ENCODE data around the gene PTPRM.

The PTPRM gene

GRCh38 chr18:7770908-7771307 is 203.8 kb downstream of the PTPRM start:
- Histone ChIP-seq H3K36me3 (ENCODE audit: control insufficient read depth, insufficient read depth, low read length) (no peaks in the 10 kb centered on the region), H3K4me1 (ENCODE audit: control insufficient read depth, insufficient read depth, low read length, poor library complexity, severe bottlenecking) (peaks cover 4% of the 10 kb centered on the region), H3K4me3 (ENCODE audit: extremely low read depth, insufficient read depth, low read length, poor library complexity, severe bottlenecking) (no peak overlapping the region), H3K27ac (ENCODE audit: low read depth, low read length, severe bottlenecking) (no peak overlapping the region), H3K9me3 (ENCODE audit: control insufficient read depth, low read length) (no peaks in the 10 kb centered on the region)
- 100% methylated on average over 1 to 2 of the region's 4 CpGs for WGBS, 2 experiments (ENCODE audit: insufficient coverage in 2 of 2)

- no peaks in the 10 kb centered on the region for H3K36me3 ChIP-seq (ENCODE audit: control insufficient read depth, insufficient read depth, low read length)
- H3K4me1 ChIP-seq (ENCODE audit: control insufficient read depth, insufficient read depth, low read length, poor library complexity, severe bottlenecking), result peaks cover 4% of the 10 kb centered on the region
- no peak overlapping the region for H3K27ac ChIP-seq (ENCODE audit: low read depth, low read length, severe bottlenecking)
- H3K9me3 ChIP-seq (ENCODE audit: control insufficient read depth, low read length), result no peaks in the 10 kb centered on the region
- no peak overlapping the region for H3K4me3 ChIP-seq (ENCODE audit: extremely low read depth, insufficient read depth, low read length, poor library complexity, severe bottlenecking)
Measured at GRCh38 chr18:7772510-7772888, 205.4 kb downstream of the PTPRM start.

- Histone ChIP-seq H3K4me3 (ENCODE audit: extremely low read depth, insufficient read depth, low read length, poor library complexity, severe bottlenecking) (no peak overlapping the region), H3K4me1 (ENCODE audit: control insufficient read depth, insufficient read depth, low read length, poor library complexity, severe bottlenecking) (peaks cover 4% of the 10 kb centered on the region), H3K9me3 (ENCODE audit: control insufficient read depth, low read length) (no peaks in the 10 kb centered on the region), H3K36me3 (ENCODE audit: control insufficient read depth, insufficient read depth, low read length) (no peaks in the 10 kb centered on the region), H3K27ac (ENCODE audit: low read depth, low read length, severe bottlenecking) (no peak overlapping the region)
- no CpG with 5 or more reads among the region's 2 CpGs for WGBS, 2 experiments (ENCODE audit: insufficient coverage in 2 of 2)
Measured at GRCh38 chr18:7772951-7773350, 205.8 kb downstream of the PTPRM start.

GRCh38 chr18:7775128-7775527 is 208.0 kb downstream of the PTPRM start:
- Histone ChIP-seq H3K9me3 (ENCODE audit: control insufficient read depth, low read length) (no peaks in the 10 kb centered on the region), H3K4me1 (ENCODE audit: control insufficient read depth, insufficient read depth, low read length, poor library complexity, severe bottlenecking) (peaks cover 4% of the 10 kb centered on the region), H3K4me3 (ENCODE audit: extremely low read depth, insufficient read depth, low read length, poor library complexity, severe bottlenecking) (no peak overlapping the region), H3K27ac (ENCODE audit: low read depth, low read length, severe bottlenecking) (no peak overlapping the region), H3K36me3 (ENCODE audit: control insufficient read depth, insufficient read depth, low read length) (no peaks in the 10 kb centered on the region)
- 86% methylated on average over 1 of the region's 4 CpGs; no CpG with 5 or more reads in 1 of the 2 experiments for WGBS, 2 experiments (ENCODE audit: insufficient coverage in 2 of 2)

GRCh38 chr18:7775843-7776242 is 208.7 kb downstream of the PTPRM start:
- Histone ChIP-seq H3K27ac (ENCODE audit: low read depth, low read length, severe bottlenecking) (no peak overlapping the region), H3K9me3 (ENCODE audit: control insufficient read depth, low read length) (no peaks in the 10 kb centered on the region), H3K4me3 (ENCODE audit: extremely low read depth, insufficient read depth, low read length, poor library complexity, severe bottlenecking) (no peak overlapping the region), H3K36me3 (ENCODE audit: control insufficient read depth, insufficient read depth, low read length) (no peaks in the 10 kb centered on the region), H3K4me1 (ENCODE audit: control insufficient read depth, insufficient read depth, low read length, poor library complexity, severe bottlenecking) (peaks cover 4% of the 10 kb centered on the region)
- WGBS, 2 experiments (ENCODE audit: insufficient coverage in 2 of 2), result 100% methylated on average over 1 of the region's 2 CpGs; no CpG with 5 or more reads in 1 of the 2 experiments

- H3K36me3 ChIP-seq (ENCODE audit: control insufficient read depth, insufficient read depth, low read length), result no peaks in the 10 kb centered on the region
- WGBS, 2 experiments (ENCODE audit: insufficient coverage in 2 of 2), result 93 to 100% methylated on average over 2 to 3 of the region's 7 CpGs
- no peak overlapping the region for H3K4me3 ChIP-seq (ENCODE audit: extremely low read depth, insufficient read depth, low read length, poor library complexity, severe bottlenecking)
- H3K27ac ChIP-seq (ENCODE audit: low read depth, low read length, severe bottlenecking), result no peak overlapping the region
- H3K9me3 ChIP-seq (ENCODE audit: control insufficient read depth, low read length), result no peaks in the 10 kb centered on the region
- H3K4me1 ChIP-seq (ENCODE audit: control insufficient read depth, insufficient read depth, low read length, poor library complexity, severe bottlenecking), result no peaks in the 10 kb centered on the region
Measured at GRCh38 chr18:7778181-7778580, 211.1 kb downstream of the PTPRM start.

- H3K27ac ChIP-seq (ENCODE audit: low read depth, low read length, severe bottlenecking), result no peak overlapping the region
- no peaks in the 10 kb centered on the region for H3K36me3 ChIP-seq (ENCODE audit: control insufficient read depth, insufficient read depth, low read length)
- no peaks in the 10 kb centered on the region for H3K9me3 ChIP-seq (ENCODE audit: control insufficient read depth, low read length)
- H3K4me1 ChIP-seq (ENCODE audit: control insufficient read depth, insufficient read depth, low read length, poor library complexity, severe bottlenecking), result no peaks in the 10 kb centered on the region
- no peak overlapping the region for H3K4me3 ChIP-seq (ENCODE audit: extremely low read depth, insufficient read depth, low read length, poor library complexity, severe bottlenecking)
- 90 to 100% methylated on average over 2 to 3 of the region's 3 CpGs for WGBS, 2 experiments (ENCODE audit: insufficient coverage in 2 of 2)
Measured at GRCh38 chr18:7779211-7779610, 212.1 kb downstream of the PTPRM start.

GRCh38 chr18:7784171-7784570 is 217.1 kb downstream of the PTPRM start:
- WGBS, 2 experiments (ENCODE audit: insufficient coverage in 2 of 2), result 55 to 90% methylated on average over 2 of the region's 4 CpGs

GRCh38 chr18:7786569-7786968 is 219.5 kb downstream of the PTPRM start:
- no peak overlapping the region for H3K4me3 ChIP-seq (ENCODE audit: extremely low read depth, insufficient read depth, low read length, poor library complexity, severe bottlenecking)
- no peak overlapping the region for H3K27ac ChIP-seq (ENCODE audit: low read depth, low read length, severe bottlenecking)
- no peaks in the 10 kb centered on the region for H3K36me3 ChIP-seq (ENCODE audit: control insufficient read depth, insufficient read depth, low read length)
- WGBS, 2 experiments (ENCODE audit: insufficient coverage in 2 of 2), result 100% methylated on average over 1 of the region's 1 CpG
- H3K9me3 ChIP-seq (ENCODE audit: control insufficient read depth, low read length), result no peaks in the 10 kb centered on the region
- peaks cover 8% of the 10 kb centered on the region for H3K4me1 ChIP-seq (ENCODE audit: control insufficient read depth, insufficient read depth, low read length, poor library complexity, severe bottlenecking)

More at GRCh38 chr18:7784171-7784570, 217.1 kb downstream of the PTPRM start:
- H3K36me3 ChIP-seq (ENCODE audit: control insufficient read depth, insufficient read depth, low read length), result no peaks in the 10 kb centered on the region
- H3K9me3 ChIP-seq (ENCODE audit: control insufficient read depth, low read length), result no peaks in the 10 kb centered on the region
- no peaks in the 10 kb centered on the region for H3K4me1 ChIP-seq (ENCODE audit: control insufficient read depth, insufficient read depth, low read length, poor library complexity, severe bottlenecking)
- no peak overlapping the region for H3K27ac ChIP-seq (ENCODE audit: low read depth, low read length, severe bottlenecking)
- no peak overlapping the region for H3K4me3 ChIP-seq (ENCODE audit: extremely low read depth, insufficient read depth, low read length, poor library complexity, severe bottlenecking)

- peaks cover 8% of the 10 kb centered on the region for H3K4me1 ChIP-seq (ENCODE audit: control insufficient read depth, insufficient read depth, low read length, poor library complexity, severe bottlenecking)
- 92 to 100% methylated on average over 1 of the region's 2 CpGs for WGBS, 2 experiments (ENCODE audit: insufficient coverage in 2 of 2)
- no peak overlapping the region for H3K27ac ChIP-seq (ENCODE audit: low read depth, low read length, severe bottlenecking)
- no peak overlapping the region for H3K4me3 ChIP-seq (ENCODE audit: extremely low read depth, insufficient read depth, low read length, poor library complexity, severe bottlenecking)
- H3K9me3 ChIP-seq (ENCODE audit: control insufficient read depth, low read length), result no peaks in the 10 kb centered on the region
- H3K36me3 ChIP-seq (ENCODE audit: control insufficient read depth, insufficient read depth, low read length), result no peaks in the 10 kb centered on the region
Measured at GRCh38 chr18:7787339-7787738, 220.2 kb downstream of the PTPRM start.

- Histone ChIP-seq H3K4me1 (ENCODE audit: control insufficient read depth, insufficient read depth, low read length, poor library complexity, severe bottlenecking) (peaks cover 8% of the 10 kb centered on the region), H3K27ac (ENCODE audit: low read depth, low read length, severe bottlenecking) (peak overlapping the region; percentile 19), H3K9me3 (ENCODE audit: control insufficient read depth, low read length) (no peaks in the 10 kb centered on the region), H3K4me3 (ENCODE audit: extremely low read depth, insufficient read depth, low read length, poor library complexity, severe bottlenecking) (no peak overlapping the region), H3K36me3 (ENCODE audit: control insufficient read depth, insufficient read depth, low read length) (no peaks in the 10 kb centered on the region)
- 11 to 20% methylated on average over 2 to 3 of the region's 5 CpGs for WGBS, 2 experiments (ENCODE audit: insufficient coverage in 2 of 2)
Measured at GRCh38 chr18:7789856-7790552, 222.9 kb downstream of the PTPRM start.

All from mesodermal cell (in vitro differentiated cells).